GM12891 (cell line): ENCODE measurements around the gene RNU4-1.

ENCODE experiments used
- POLR2A ChIP-seq: IDR thresholded peaks from 2 replicates; pipeline ENCODE4 v1.6.1; 2011; ENCODE audit warnings: low read depth, low read length, control low read depth
- POLR2AphosphoS5 ChIP-seq: IDR thresholded peaks from 2 replicates; pipeline ENCODE4 v1.6.1; 2011; ENCODE audit warnings: low read depth, low read length, control low read depth
- POU2F2 ChIP-seq: IDR thresholded peaks from 2 replicates; pipeline ENCODE4 v1.6.1; 2011; ENCODE audit warnings: low read depth, mild to moderate bottlenecking, control low read depth, low read length, moderate library complexity
- SPI1 ChIP-seq: IDR thresholded peaks from 2 replicates; pipeline ENCODE4 v1.6.1; 2011; ENCODE audit warnings: low read depth, low read length, control low read depth
- TAF1 ChIP-seq: IDR thresholded peaks from 2 replicates; pipeline ENCODE4 v1.6.1; 2011; ENCODE audit warnings: low read depth, low read length, control low read depth

GRCh38 chr12:120264086-120264903 is 28.7 kb downstream of the RNU4-1 start:
- TF ChIP-seq POLR2A (no peak), TAF1 (no peak), POLR2AphosphoS5 (no peak), POU2F2 (no peak), SPI1 (no peak)
